Measurements from ENCODE around the gene THADA. TPM values are rescaled to one million over a fixed set of nuclear protein-coding genes. Genes with fewer than 3 reads are reported as not detected.
A peak's percentile ranks its signal among the peaks of the same experiment; 100 is the strongest.

THADA gene
- polyA plus RNA-seq, 3 donors = 7.3 to 11.2 (median 9.7) TPM

DNA sequence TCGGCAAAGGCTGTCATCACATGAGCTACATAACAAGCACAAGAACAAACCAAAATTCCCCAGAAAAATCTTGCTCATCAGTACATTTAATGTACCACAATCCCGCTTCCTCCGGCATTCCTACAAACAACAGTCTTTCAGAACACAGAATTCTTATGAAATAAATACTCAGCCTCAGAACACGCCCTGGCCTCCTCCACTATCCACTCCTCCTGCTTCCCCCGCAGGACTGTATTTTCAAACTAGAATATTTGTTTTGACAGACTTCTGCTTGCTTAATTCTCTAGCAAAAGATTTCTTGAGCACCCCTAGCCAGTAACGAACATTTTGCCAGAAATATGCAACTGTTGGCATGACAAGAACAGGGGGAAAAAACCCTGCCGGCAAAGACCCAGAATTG is 131.2 kb downstream of the THADA start:
- WGBS (ENCODE audit: insufficient coverage) = 96% methylated on average over 3 of the region's 7 CpGs
- no peaks in the 10 kb centered on the region for H4K20me1 ChIP-seq (ENCODE audit: insufficient read depth, low read length)
- H3K4me2 ChIP-seq (replicated peaks; ENCODE audit: extremely low read depth, low read length, poor library complexity, severe bottlenecking) = no peak overlapping the region
- H3K36me3 ChIP-seq (replicated peaks in 1 of 2; ENCODE audit: control insufficient read depth in 1 of 2, insufficient read depth in 2 of 2, low read length in 2 of 2) = no peaks in the 10 kb centered on the region
- H3K4me1 ChIP-seq (ENCODE audit: control insufficient read depth in 1 of 2, insufficient read depth in 2 of 2, low read length in 2 of 2) = peaks cover 29 to 35% of the 10 kb centered on the region in 2 donors
- intact Hi-C loops (cut with micrococcal nuclease) = loop anchor here in 1 of 2 donors (5.0 kb wide), 1 partner anchor 37 kb away; no protein-coding TSS in a partner anchor
- peaks cover 43% of the 10 kb centered on the region for H3K4me1 Mint-ChIP-seq
- H3K36me3 Mint-ChIP-seq = peaks cover 20 to 26% of the 10 kb centered on the region in 2 donors
- H3K4me3 ChIP-seq (replicated peaks in 1 of 3; ENCODE audit: low read depth in 2 of 3, low read length in 3 of 3) = no peak overlapping the region
- no peak overlapping the region for H2AFZ ChIP-seq (ENCODE audit: insufficient read depth, low read depth, low read length, poor library complexity, severe bottlenecking)
- H3K9me3 ChIP-seq (replicated peaks in 1 of 2; ENCODE audit: control insufficient read depth in 1 of 2, insufficient read depth in 1 of 2, low read length in 2 of 2) = no peaks in the 10 kb centered on the region
- H3K27me3 ChIP-seq (ENCODE audit: control insufficient read depth in 2 of 2, insufficient read depth in 2 of 2, low read length in 2 of 2) = no peaks in the 10 kb centered on the region
- no peak for DNase-seq
- H3K9ac ChIP-seq (ENCODE audit: insufficient read depth, low read length, poor library complexity, severe bottlenecking) = no peak overlapping the region
- H3K4me3 Mint-ChIP-seq = no peak overlapping the region
- no peak overlapping the region for H3K27ac Mint-ChIP-seq
- no peak overlapping the region for H3K27ac ChIP-seq (ENCODE audit: low read depth in 1 of 2, low read length in 2 of 2)
- peaks cover 0 to 2% (median 0%) of the 10 kb centered on the region in 3 donors for H3K27me3 Mint-ChIP-seq (ENCODE audit: low read depth in 3 of 3)
- no peaks in the 10 kb centered on the region for H3K79me2 ChIP-seq (ENCODE audit: insufficient read depth, low read length)
- H3K9me3 Mint-ChIP-seq = peaks cover 0 to 5% (median 0%) of the 10 kb centered on the region in 7 donors
- TF ChIP-seq, protein P1, sequence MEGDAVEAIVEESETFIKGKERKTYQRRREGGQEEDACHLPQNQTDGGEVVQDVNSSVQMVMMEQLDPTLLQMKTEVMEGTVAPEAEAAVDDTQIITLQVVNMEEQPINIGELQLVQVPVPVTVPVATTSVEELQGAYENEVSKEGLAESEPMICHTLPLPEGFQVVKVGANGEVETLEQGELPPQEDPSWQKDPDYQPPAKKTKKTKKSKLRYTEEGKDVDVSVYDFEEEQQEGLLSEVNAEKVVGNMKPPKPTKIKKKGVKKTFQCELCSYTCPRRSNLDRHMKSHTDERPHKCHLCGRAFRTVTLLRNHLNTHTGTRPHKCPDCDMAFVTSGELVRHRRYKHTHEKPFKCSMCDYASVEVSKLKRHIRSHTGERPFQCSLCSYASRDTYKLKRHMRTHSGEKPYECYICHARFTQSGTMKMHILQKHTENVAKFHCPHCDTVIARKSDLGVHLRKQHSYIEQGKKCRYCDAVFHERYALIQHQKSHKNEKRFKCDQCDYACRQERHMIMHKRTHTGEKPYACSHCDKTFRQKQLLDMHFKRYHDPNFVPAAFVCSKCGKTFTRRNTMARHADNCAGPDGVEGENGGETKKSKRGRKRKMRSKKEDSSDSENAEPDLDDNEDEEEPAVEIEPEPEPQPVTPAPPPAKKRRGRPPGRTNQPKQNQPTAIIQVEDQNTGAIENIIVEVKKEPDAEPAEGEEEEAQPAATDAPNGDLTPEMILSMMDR (IDR thresholded peaks at IDR 0.05) = no peak

DNA sequence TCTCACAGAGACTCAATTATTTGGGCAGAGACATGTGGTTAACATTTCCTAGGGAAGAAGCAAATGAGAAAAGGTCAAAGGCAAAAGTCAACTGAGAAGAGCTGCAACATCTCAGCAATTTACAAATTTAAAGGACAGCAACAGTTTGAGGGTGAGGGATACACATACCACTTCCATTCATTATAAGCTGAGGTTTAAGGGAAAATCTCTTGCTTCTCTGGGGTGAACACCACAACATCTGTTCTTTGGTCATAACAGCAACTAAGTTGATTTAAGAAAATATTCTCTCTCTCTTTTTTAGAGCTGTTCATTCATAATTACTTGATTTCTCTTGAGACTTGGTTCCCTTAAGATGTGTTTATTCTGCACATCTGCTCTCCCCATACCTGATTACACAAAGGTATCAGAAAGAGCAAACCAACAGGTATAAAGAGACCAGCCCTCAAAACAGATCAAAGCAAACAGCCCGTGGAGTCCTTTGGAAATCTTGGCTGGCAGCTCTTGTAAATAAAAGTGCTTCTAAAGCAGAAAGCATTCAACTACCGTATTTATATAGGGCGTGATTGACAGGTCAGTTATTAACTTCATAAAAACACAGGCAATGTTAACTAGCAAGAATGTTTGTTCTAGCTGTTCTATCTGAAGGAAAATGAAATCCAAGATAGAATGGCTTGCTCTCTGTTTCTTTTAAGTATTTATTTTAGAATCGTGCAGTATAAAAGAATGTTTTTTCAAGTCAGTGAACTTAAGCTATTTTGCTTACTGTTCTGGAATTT is 132.8 kb downstream of the THADA start:
- H3K4me1 ChIP-seq (ENCODE audit: control insufficient read depth in 1 of 2, insufficient read depth in 2 of 2, low read length in 2 of 2) = peaks cover 39 to 50% of the 10 kb centered on the region in 2 donors
- H3K79me2 ChIP-seq (ENCODE audit: insufficient read depth, low read length) = peaks cover 2% of the 10 kb centered on the region
- DNase-seq = no peak
- peak overlapping the region in 3 of 7 donors; percentile 31 to 57 (median 53) for H3K27ac Mint-ChIP-seq
- intact Hi-C loops (cut with micrococcal nuclease) = loop anchor here in 1 of 2 donors (5.0 kb wide), 1 partner anchor 36 kb away; no protein-coding TSS in a partner anchor
- peaks cover 0 to 2% (median 0%) of the 10 kb centered on the region in 3 donors for H3K27me3 Mint-ChIP-seq (ENCODE audit: low read depth in 3 of 3)
- no peak overlapping the region for H3K4me3 Mint-ChIP-seq
- H3K4me2 ChIP-seq (replicated peaks; ENCODE audit: extremely low read depth, low read length, poor library complexity, severe bottlenecking) = no peak overlapping the region
- no peaks in the 10 kb centered on the region for H3K27me3 ChIP-seq (ENCODE audit: control insufficient read depth in 2 of 2, insufficient read depth in 2 of 2, low read length in 2 of 2)
- peaks cover 11 to 24% of the 10 kb centered on the region in 2 donors for H3K36me3 Mint-ChIP-seq
- TF ChIP-seq, protein P1 (IDR thresholded peaks at IDR 0.05) = no peak
- no CpG with 5 or more reads among the region's 4 CpGs for WGBS (ENCODE audit: insufficient coverage)
- no peak overlapping the region for H3K4me3 ChIP-seq (replicated peaks in 1 of 3; ENCODE audit: low read depth in 2 of 3, low read length in 3 of 3)
- no peaks in the 10 kb centered on the region for H3K9me3 ChIP-seq (replicated peaks in 1 of 2; ENCODE audit: control insufficient read depth in 1 of 2, insufficient read depth in 1 of 2, low read length in 2 of 2)
- no peaks in the 10 kb centered on the region for H3K36me3 ChIP-seq (replicated peaks in 1 of 2; ENCODE audit: control insufficient read depth in 1 of 2, insufficient read depth in 2 of 2, low read length in 2 of 2)
- peak overlapping the region in 1 of 2 donors; percentile 82 for H3K27ac ChIP-seq (ENCODE audit: low read depth in 1 of 2, low read length in 2 of 2)
- peaks cover 54% of the 10 kb centered on the region for H3K4me1 Mint-ChIP-seq
- H4K20me1 ChIP-seq (ENCODE audit: insufficient read depth, low read length) = no peaks in the 10 kb centered on the region
- H3K9me3 Mint-ChIP-seq = peaks cover 0 to 5% (median 0%) of the 10 kb centered on the region in 7 donors
- H2AFZ ChIP-seq (ENCODE audit: insufficient read depth, low read depth, low read length, poor library complexity, severe bottlenecking) = no peak overlapping the region
- no peak overlapping the region for H3K9ac ChIP-seq (ENCODE audit: insufficient read depth, low read length, poor library complexity, severe bottlenecking)

All from CD14-positive monocyte (primary cell).